AG20443 (cell line): ENCODE data around the gene ATG16L2.
"Not testable (repeated sequence)": the region's sequence is repeated elsewhere in the genome, so short reads cannot be mapped to it uniquely, and the experiment has no call there.

Experiments
- DNase-seq: peaks from one replicate; pipeline ENCODE4 v3.0.0; 2012; ENCODE audit warnings: low spot score, mixed read lengths

ATG16L2 gene

DNA sequence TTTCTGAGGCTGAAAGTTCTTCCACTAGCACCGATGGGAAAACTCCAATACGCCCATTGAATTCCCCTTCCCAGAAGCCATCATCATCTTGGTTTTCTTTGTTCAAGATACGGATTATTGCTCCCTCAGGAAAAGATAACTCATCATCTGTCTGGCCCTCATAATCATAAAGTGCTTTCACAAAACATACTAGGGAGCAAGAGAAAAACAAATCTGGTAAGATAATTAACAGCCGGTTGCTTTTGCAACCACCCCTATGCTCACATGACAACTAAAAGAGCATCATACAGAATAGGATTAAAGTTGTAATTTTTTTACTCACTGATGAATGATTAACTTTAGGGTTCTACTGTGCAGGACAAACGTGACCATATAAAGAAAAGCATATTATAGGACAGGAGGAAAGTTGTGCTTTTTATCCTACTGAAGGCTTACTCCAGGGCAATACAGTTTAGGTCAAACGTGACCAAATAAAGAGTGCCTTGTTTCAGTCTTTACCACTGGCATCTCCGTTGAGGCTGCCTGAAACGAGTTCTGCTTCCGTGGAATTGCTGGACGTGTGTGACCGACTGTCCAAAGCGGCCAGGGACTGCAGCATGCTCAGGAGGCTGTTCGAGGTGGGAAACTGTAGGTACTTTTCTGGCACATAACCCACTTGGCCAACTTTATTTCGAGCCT is 28.6 kb downstream of the ATG16L2 start:
- no peak for DNase-seq

DNA sequence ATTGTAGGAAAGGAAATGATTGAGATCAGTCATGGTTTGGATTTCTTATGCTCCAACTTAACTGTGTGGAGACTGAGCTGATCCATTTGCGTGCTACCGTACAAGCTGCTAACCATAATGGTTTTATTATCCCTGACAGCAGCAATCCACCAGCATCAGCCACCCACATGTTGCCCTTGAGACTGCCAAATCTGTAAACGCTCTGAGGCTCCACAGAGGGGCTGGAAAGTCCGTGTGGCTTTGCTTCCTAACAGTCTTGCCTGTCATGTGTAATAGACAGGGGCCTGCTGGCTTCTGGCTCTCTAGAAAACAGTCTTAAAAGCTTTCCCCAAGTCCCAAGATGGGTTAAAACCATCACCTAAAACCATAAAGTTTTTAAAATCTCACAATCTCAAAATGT is 30.1 kb downstream of the ATG16L2 start:
- DNase-seq, result peak; percentile 54

DNA sequence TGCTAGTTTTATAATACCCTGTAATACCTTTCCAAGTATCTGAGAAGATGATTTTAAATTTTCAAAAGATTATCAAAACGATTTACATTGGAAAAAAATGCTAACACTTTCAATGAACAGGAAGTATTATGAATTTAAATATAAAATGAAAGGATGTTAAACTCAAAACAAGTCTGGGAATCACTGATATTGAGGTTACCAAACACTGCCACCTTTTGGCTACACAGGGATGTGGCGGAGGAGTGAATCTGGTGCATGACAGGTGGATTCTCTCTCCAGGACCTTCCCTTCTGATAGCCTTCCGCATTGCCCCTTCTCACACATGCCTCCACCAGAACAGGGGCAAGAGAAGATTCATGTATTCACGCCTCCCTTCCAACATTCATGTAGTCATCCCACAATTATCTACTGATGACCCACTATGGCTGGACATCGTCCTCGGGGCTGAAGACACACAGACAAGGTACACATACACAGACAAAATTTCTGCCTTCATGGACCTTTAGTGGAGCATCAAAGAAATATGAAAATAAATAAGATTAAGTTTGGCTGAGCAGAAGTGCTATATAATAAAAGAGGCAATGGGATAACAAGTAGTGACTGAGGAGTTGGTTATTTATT is 34.7 kb downstream of the ATG16L2 start:
- peak; percentile 52 for DNase-seq

DNA sequence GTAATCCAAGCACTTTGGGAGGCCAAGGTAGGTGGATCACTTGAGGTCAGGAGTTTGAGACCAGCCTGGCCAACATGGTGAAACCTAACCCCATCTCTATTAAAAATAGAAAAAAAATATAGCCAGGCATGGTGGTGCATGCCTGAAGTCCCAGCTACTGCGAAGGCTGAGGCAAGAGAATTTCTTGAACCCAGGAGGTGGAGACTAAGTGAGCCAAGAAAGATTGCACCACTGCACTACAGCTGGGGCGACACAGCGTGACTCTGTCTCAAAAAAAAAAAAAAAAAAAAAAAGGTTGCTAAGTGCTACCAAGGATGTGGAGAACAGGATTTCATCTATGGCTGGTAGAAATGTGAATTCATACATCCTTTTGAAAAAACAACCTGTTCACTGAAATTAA is 36.6 kb downstream of the ATG16L2 start:
- DNase-seq, result no peak

GRCh38 chr11:72851726-72852125 is 37.5 kb downstream of the ATG16L2 start:
- no peak for DNase-seq

DNA sequence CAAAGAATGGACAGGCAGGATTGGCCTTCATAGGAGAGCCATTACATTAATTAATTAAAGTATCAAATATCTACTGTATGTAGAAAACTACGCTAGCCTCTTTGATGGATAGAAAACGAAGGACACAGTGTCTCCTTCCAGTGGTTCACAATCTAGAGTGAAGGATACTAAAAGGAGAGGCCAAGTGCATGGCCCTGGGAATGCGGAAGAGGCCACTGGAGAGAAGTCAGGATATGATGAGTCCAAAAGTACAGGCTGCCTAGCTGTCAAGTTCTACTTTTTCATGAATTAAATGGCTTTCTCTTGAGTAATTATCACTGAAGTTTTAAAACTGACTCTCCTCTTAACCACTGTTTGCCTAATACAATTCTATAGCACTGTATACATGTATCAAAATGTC is 41.9 kb downstream of the ATG16L2 start:
- DNase-seq, result no peak

DNA sequence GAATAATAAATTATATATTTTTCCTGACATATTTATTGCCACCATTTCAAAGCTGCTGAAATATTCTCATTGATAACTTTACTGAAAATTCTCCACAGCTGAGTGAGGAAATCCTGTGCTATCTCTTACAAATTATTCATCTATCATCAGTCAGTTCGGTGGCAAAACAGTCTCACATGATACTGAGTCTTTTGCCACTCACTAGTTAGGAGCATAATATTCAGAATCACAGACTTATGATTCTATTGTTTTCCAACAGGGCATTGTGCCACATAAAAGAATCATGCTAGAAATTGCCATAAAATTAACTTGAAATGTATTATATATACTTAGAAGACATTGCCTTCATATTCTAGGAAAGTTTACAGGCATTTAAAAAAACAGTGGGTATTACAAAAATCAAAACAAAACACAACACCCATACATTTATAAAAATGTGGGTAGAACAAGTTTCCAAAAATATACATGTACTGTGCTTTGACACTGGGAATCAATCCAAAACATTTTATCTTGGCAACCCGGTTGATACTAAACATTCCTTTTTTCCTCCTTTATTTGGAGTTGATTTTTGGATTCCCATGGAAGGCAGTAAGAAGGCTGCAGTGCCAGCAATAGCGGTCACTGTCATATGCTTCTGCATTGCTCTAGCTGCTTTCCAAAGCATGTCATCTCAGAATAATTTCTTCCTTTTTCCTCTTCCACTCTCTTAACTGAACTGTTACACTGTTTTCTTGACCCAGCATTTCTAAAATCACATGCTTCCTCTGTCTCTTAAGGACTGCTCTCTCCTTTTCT is 42.5 kb downstream of the ATG16L2 start:
- no peak for DNase-seq

- not testable (repeated sequence) for DNase-seq
Measured at GRCh38 chr11:72858267-72858666, 44.1 kb downstream of the ATG16L2 start.

- no peak for DNase-seq
Measured at GRCh38 chr11:72859126-72859525, 44.9 kb downstream of the ATG16L2 start.

GRCh38 chr11:72860010-72860409 is 45.8 kb downstream of the ATG16L2 start:
- no peak for DNase-seq

GRCh38 chr11:72860592-72860991 is 46.4 kb downstream of the ATG16L2 start:
- DNase-seq, result no peak

DNA sequence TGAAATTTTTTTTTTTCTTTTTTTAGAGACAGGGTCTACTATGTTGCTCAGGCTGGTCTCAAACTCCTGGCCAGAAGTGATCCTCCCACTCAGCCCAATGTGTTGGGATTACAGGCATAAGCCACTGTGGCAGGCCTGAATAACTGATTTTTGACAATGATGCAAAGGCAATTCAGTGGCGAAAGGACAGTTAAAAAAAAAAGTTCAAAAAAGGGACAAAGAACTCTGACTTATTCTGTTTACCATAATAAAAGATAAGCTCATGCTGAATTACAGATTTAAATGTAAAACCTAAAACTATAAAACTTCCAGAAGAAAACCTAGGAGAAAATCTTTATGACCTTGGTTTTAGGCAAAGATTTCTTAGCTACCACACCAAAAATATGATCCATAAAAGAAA is 48.9 kb downstream of the ATG16L2 start:
- no peak for DNase-seq

DNA sequence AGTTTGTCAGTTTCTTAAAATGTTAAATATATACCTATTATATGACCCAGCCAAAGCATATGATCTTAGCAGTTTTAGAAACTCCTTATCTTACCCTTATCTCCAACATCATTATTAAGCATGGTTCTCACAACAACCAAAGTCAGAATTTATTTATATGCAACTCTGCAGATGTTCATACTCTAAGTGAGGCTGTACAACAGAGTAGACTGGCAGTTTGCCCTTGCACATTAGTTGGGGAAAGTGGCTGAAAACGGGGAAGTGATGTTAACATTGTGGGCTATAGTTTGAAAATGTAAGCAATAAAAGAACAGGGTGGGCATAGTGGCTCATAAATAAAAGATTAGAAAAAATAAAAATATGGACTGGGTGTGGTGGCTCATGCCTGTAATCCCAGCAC is 49.7 kb downstream of the ATG16L2 start:
- DNase-seq, result no peak

DNA sequence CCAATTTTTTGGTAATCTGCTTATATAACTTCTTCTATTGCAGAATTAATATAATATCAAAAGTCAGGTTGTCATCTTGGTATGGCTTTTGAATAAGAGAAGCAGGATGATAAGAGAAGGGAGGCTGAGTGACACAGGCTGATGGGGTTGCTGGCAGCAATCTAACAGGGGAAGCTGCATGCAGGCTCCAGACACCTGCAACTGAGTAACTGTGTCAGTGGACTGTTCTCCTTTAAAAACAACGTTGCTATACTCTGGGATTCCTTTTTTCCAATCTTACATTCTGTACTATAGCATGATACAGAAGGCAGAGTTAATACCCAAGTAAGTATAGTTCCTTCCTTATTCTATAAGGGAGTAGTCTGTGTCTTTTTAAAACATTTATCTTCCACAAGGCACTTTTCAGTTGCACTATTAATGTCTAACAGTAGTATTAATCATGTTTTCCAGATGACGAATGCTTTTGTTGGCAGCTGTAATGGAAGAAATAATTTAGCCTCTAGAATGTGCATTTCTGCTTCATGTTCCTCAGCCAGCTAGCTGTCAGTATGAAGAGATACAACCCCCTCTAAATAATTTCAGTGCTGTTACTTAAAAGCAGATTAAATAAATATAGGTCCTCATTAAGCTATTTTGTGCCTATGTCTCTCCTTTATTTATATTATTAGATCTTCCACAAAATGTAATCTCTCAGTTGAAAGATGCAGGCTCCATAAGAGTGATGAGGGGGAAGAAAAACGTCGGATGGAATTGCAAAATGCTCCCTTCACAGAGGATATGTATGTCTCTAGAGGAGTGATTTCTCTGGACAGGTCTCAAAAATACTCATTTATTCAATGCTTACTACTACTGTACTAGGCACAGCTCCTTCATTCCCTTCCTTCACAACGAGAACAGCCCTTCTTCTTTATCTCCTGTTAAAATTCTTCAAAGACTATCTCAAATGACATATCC is 50.8 kb downstream of the ATG16L2 start:
- DNase-seq, result peak; percentile 54

GRCh38 chr11:72867970-72868369 is 53.8 kb downstream of the ATG16L2 start:
- no peak for DNase-seq

DNA sequence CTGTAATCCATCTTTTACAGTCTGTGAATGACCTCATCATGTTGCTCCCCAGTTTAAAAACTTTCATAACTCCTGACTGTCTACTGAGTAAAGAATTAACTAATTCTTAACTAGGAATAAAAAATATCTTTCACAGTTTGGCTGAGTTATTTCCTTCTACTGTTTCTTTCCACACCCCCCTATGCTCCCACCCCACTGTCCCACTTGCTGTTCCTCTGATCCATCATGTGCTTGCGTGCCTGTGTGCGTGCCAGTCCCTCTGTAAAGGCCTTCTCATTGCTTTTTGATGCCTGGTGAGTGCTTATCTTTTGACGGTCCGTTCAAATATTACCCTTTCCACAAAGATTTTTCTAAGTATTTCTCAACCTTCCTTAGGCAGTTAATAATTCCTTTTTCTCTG is 55.6 kb downstream of the ATG16L2 start:
- DNase-seq, result no peak

GRCh38 chr11:72871119-72871518 is 56.9 kb downstream of the ATG16L2 start:
- no peak for DNase-seq

DNA sequence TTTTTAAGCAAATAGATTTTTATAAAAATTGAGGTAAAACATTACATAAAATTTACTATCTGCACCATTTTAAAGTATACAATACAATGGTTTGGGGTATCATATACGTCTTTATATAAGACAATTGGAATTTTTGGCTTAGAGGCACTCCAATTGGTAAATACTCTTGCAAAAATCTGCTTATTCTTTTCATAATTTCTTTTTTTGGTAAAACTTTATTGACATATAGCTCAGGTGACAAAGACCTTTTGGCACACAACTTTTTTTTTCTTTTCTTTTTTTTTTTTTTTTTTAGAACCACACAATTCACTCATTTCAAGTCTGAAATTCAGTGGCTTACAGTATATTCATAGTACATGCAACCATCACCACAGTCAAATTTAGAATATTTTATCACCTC is 57.8 kb downstream of the ATG16L2 start:
- no peak for DNase-seq

GRCh38 chr11:72875736-72876135 is 61.5 kb downstream of the ATG16L2 start:
- DNase-seq, result no peak

DNA sequence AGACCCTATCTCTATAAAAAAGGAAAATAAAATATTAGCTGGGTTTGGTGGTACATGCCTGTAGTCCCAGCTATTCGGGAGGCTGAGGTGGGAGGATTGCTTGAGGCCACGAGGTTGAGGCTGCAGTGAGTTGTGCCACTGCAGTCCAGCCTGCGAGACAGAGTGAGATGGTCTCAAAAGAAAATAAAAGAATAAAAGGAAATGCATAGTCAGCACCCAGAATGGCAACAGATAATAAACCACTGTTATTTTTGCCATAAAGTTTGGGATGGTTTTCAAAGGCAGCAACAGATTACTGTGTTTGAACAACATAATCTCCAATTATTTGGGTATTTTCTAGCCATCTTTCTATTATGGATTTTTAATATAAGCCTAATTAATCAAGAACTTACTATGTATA is 61.9 kb downstream of the ATG16L2 start:
- no peak for DNase-seq
